Astrocyte of the spinal cord (primary cell): ENCODE data around the gene P2RX4.
"Not testable (repeated sequence)": the region's sequence is repeated elsewhere in the genome, so short reads cannot be mapped to it uniquely, and the experiment has no call there.

Experiments used
- DNase-seq: peaks from one replicate; pipeline ENCODE4 v3.0.0; 2011; ENCODE audit warnings: low read depth, low spot score
- H3K4me3 ChIP-seq: 2 replicates; pipeline ENCODE4 v1.5.1; 2011; ENCODE audit warnings: low read depth, mild to moderate bottlenecking, low read length, moderate library complexity
- CTCF ChIP-seq: IDR thresholded peaks from 2 replicates; pipeline ENCODE4 v1.5.1; 2012; ENCODE audit warnings: low read depth, mild to moderate bottlenecking, low read length, inconsistent platforms
- in situ Hi-C: cut with HindIII; loops from 2 replicates; pipeline ENCODE4 v1.10.0; 2017; ENCODE audit warnings: low sequenced_read_pairs

P2RX4 gene

GRCh38 chr12:121209624-121210572 is at the start of gene P2RX4:
Gene P2RX4, plus strand, starts transcription at chr12:121210129. Its CDS starts 36 bp downstream, at chr12:121210165.
- H3K4me3 ChIP-seq, result peak within 1 kb of the TSS; percentile 55
- TF ChIP-seq CTCF, result no peak
- DNase-seq, result peak; percentile 65
- in situ Hi-C loops, result no loop called here

GRCh38 chr12:121162384-121162783 is 47.5 kb upstream of the P2RX4 start:
- no peak overlapping the region for H3K4me3 ChIP-seq
- TF ChIP-seq CTCF, result no peak
- DNase-seq, result no peak
- in situ Hi-C loops, result no loop called here

GRCh38 chr12:121162985-121163384 is 46.9 kb upstream of the P2RX4 start:
- TF ChIP-seq CTCF, result no peak
- DNase-seq, result no peak
- no peak overlapping the region for H3K4me3 ChIP-seq
- in situ Hi-C loops, result no loop called here

- DNase-seq, H3K4me3 ChIP-seq, in situ Hi-C loops: not testable (repeated sequence)
Observed at GRCh38 chr12:121164839-121165238, 45.1 kb upstream of the P2RX4 start.

- no peak overlapping the region for H3K4me3 ChIP-seq
- DNase-seq, result peak; percentile 27
- in situ Hi-C loops, result no loop called here
- no peak for TF ChIP-seq CTCF
Observed at GRCh38 chr12:121165316-121165715, 44.6 kb upstream of the P2RX4 start.

GRCh38 chr12:121166356-121166755 is 43.6 kb upstream of the P2RX4 start:
- in situ Hi-C loops, result no loop called here
- DNase-seq, result no peak
- H3K4me3 ChIP-seq, result no peak overlapping the region
- TF ChIP-seq CTCF, result no peak

- in situ Hi-C loops, result no loop called here
- no peak overlapping the region for H3K4me3 ChIP-seq
- TF ChIP-seq CTCF, result no peak
- DNase-seq, result no peak
Observed at GRCh38 chr12:121167232-121167820, 42.6 kb upstream of the P2RX4 start.
